GM18868 (cell line): ENCODE measurements around the gene FGD4.

ENCODE experiments used
- ATAC-seq: cut with Tn5 transposase; IDR thresholded peaks from one replicate; pipeline ENCODE4 v1.9.1; 2021; ENCODE audit warnings: mild to moderate bottlenecking, moderate library complexity; ENCODE audit not compliant: unreplicated experiment

The FGD4 gene

DNA sequence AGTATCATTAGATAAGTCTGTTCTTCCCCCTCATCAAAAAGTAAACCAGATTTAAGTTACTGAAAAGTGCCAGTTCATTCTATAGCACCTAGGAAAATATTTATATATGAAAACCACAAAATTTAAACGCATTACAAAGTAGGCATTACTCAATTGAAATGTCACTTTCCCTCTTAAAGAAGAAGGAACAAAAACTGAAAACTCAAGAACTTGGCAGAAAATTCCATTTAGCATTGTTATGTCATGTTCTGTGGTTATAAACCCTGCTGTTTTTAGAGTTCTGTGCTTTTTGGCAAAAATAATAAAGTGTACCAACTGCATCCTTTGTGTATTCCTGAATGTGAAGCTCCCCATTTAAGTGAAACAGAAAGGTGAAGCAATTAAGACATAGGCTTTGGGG is 3.6 kb downstream of the FGD4 start:
- ATAC-seq: no peak

DNA sequence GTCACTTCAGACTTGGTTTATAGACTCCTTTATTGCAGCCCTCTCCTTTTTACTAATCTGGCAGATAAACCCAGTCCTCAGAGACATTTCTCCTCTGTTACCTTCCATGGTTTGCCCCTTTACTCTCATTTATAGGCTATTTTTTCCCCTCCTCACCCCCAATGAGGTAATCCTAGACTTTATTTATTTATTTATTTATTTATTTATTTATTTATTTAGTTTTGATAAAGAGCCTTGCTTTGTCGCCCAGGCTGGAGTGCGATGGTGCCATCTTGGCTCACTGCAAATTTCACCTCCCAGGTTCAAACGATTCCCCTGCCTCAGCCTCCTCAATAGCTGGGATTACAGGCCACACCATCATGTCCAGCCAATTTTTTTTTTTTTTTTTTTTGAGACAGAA is 8.4 kb downstream of the FGD4 start:
- no peak for ATAC-seq

DNA sequence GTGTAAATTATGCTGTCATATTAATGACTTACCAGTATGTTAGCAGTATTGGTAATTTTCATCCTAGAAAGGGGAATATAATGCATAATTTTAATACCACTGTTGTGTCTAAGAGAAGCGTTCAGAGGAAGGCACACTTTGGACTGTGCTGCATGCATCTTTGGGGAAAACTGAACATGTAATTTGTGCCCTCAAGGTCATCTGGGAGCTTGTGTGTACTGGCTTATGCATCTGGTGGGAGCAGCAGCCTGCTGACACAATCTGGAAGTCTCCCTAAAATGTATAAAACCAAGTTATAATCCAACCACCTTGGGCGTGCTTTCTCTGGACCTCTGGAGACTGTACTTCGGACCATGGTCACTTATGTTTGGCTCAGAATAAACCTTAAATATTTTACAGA is 14.1 kb downstream of the FGD4 start:
- ATAC-seq: no peak

DNA sequence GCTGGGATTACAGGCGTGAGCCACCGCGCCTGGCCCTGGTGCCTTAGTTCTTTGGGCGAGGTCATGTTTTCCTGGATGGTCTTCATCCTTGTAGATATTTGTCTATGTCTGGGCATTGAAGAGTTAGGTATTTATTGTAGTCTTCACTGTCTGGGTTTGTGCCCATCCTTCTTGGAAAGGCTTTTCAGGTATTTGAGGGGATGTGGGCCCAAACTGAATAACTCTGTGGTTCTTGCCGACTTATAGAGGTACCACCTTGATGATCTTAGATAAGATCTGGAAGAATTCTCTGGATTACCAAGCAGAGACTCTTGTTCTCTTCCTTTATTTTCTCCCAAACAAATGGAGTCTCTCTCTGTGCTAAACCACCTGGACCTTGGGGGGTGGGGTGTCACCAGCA is 18.9 kb downstream of the FGD4 start:
- ATAC-seq: no peak

DNA sequence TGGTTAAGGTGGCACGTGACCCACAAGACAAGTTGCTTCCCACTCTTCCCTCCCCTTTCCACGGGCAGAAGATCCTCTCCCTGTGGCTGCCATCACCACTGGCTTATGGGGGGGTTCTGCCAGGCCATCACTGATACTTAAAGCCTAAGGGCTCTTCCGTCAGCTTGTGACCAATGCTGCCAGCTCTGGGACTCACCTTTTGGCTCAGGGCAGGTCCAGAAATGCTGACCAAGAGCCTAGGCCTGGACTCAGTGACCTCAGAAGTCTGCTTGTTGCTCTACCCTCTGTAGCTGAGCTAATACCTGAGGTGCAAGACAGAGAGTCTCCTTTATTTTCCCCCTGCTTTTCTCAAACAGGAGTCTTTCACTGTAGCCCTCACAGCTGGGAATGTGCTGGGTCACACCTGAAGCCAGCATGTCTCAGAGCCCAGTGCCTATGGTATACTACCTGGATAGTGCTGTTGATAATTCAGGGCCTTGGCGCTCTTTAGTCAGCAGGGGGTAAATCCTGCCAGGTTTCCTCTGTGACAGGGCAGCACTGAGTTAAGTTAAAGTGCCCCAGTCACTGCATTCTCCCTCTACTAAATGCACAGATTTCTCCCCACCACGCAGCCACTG is 19.7 kb downstream of the FGD4 start:
- ATAC-seq: no peak

DNA sequence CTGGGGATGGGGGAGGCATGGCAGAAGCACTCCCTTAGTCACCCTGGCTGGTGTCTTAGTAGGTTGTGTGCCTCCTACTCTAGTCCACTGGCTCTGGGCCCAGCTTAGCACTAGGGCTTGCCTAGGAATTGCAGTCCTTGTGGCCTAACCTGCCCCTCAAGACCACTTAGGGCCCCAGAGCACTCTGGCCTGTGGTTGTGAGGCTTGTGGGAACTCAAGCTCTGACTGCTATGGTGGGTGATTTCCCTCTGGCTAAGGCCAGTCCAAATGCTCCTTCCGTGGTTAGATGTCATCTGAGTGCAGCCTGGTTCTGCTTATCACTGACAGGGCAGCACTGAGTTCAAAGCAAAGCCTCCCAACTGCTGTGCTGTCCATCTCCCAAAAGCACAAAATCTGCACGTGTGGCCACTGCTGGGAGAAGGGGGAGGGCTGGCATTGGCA is 20.2 kb downstream of the FGD4 start:
- ATAC-seq: peak; percentile 79

DNA sequence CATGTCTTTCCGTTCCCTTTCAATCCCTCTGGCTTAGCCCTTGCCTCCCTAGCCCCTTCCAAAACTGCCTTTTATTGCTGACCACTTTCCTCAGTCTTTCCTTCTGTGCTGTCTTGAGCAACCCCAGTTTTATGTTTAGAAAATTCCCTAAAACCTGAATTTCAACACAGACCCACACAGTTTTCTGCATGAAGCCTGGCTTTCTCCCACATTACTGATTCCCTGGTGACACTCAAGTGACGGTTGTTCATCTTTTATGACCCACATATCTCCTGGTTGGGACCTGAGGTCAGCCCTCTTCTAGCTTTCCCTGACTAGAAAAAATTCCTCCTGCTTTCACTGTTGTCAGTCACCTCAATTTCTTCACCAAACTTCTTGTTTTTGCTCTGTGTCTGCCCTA is 21.0 kb downstream of the FGD4 start:
- ATAC-seq: no peak

DNA sequence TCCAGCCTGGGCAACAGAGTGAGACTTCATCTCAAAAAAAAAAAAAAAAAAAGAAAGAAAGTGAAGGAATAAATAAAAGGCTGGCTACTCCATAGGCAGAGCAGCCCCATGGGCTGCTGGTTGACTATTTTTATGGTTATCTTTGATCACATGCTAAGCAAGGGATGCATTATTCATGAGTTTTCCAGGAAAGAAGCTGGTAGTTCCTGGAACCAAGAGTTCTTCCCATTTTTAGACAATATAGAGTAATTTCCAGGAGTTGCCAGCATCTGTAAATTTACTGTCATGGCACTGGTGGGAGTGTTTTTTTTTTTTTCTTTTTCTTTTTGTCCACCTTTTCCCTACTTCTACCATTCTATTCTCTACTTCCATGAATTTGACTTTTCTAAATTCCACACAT is 24.2 kb downstream of the FGD4 start:
- ATAC-seq: no peak

DNA sequence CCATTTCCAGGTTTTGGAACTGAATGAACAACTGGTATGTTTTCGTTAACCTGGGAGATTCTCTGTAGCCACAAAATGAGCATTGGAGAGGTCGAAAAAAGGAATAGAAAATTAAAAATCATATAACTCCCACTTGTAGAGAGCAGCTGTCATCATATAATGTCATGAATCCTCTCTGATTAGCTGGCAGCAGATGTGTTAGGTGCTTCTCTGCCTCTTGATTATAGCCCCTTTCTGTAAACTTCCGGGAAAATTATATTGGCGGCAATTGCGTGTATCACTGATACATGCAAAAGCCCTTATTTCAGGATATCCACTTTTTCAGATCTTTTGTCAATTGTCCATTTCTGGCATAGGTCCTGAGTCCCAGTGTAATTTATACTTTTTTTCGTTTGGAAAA is 31.7 kb downstream of the FGD4 start:
- ATAC-seq: no peak

DNA sequence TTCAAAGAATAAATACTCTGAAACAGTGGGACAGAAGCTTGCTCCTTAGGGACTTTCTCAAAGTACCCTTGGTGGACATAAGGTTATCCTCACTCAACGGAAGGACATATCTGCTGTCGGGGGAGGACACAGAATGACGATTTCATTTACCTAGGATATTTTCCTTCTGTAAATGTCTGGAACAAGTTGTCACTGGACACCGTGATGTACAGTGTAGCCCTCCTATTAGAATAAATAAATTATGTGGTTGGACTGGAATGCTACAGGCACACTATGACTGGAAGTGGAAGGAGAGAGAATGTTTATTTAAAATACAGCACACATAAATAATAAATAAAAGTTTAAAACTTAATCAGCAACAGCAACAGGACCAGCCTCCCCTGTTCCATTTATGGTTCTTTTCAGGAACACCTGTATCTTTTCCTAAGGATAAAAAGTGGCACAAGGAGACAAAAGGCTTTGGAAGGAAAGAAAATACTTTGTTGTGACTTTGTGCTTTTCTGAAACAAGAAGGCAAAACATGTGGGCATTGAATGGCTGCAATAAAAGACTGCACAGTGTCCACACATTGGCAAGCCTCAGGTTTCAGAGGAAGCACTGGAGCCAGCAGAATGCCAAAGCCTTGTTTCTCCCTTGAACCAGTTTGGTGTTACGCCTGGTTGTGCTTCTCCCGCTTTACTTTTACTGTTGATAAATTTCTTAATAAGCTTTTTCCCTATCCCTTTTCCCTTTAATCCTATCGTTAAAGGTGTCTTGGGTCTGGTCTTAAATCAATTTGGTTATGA is 36.8 kb downstream of the FGD4 start:
- no peak for ATAC-seq

DNA sequence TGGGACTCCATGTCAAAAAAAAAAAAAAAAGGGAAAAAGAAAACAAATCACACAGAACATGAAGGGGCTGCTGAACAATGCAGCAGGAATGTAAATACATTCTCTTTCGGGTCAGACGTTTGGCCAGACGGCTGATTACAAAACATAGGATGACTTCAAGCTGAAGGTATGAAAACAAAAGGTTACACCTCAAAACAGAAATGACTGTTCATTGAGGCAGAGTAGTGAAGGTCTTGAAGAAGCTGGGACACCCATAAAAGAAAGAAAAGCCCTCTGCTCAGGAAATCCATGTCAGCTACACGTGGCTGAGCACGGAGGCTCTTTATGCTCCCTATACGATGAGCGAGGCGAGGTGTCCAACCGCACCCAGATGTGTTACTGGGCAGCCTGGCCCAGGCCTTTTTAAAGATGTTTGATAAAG is 37.7 kb downstream of the FGD4 start:
- no peak for ATAC-seq

DNA sequence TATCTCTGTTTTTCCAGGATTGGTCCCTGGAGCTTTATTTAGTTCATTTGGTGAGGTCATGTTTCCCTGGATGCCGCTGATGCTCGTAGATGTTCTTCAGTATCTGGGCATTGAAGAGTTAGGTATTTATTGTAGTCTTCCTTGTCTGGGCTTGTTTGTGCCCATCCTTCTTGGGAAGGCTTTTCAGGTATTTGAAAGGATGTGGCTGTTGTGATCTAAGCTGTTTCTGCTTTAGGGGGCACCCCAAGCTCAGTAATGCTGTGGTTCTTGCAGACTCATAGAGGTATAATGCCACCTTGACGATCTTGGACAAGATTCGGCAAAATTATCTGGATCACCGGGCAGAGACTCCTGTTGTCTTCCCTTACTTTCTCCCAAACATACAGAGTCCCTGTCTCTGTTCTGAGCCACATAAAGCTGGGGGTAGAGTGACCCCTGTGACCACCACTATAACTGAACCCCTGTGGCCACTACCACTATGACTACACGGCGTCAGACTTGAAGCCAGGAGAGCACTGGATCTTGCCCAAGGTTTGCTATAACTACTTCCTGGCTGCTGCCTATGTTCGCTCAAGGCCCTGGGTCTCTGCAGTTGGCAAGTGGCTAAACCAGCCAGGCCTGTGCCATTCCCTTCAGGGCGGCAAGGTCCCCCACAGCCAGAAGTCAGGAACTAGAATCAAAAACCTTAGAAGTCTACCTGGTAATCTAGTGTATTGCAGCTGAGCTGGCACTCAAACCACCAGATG is 40.9 kb downstream of the FGD4 start:
- ATAC-seq: no peak

DNA sequence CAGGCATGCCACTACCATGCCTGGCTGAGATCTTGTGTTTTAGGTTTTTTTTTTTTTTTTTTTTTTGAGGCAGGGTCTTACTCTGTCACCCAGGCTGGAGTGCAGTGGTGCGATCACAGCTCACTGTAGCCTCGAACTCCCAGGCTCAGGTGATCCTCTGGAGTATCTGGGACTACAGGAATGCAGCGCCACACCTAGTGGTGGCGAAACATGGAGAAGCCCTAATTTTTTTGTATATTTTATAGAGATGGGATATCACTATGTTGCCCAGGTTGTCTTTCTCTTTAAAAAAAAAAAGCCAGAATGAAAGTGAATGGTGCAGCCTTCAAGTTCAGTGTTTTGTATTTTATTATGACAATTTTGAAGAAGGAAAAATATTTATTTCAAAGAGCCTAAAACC is 44.1 kb downstream of the FGD4 start:
- no peak for ATAC-seq

DNA sequence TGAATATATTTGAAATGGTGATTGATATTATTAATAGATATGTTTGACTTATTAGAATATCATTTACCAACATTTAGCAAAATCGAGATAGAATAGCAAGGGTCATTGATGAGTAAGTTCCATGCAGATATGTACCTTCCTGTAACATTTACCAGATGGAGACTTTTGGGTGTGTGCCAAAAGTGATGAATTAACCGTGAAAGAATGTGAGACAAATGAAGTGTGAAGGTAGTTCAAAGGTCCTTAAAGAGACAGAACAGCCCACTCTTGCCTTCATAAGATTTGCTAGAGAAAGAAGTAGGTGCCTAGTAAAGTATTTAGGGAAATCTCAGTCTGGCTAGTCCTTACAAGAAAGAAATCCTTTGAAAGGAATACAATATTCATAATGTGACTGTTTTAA is 45.5 kb downstream of the FGD4 start:
- ATAC-seq: no peak

DNA sequence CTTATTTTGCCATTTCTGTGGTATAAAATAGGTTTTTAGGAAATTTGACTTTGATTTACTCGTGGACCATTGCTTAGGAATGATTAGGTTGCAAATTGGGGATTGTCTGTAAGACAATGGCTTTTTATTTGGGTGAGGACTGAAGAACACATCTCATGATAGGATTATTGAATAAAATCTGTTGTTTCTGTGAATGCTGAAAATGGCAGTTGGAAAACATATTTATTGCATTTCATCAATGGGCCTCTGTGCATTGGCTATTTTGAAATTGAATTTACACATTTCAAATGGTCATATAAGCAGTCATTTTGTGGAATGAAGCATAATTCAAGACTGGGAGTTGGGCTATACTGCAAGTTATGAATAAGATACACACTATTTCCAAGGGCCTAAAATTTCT is 46.0 kb downstream of the FGD4 start:
- ATAC-seq: no peak

DNA sequence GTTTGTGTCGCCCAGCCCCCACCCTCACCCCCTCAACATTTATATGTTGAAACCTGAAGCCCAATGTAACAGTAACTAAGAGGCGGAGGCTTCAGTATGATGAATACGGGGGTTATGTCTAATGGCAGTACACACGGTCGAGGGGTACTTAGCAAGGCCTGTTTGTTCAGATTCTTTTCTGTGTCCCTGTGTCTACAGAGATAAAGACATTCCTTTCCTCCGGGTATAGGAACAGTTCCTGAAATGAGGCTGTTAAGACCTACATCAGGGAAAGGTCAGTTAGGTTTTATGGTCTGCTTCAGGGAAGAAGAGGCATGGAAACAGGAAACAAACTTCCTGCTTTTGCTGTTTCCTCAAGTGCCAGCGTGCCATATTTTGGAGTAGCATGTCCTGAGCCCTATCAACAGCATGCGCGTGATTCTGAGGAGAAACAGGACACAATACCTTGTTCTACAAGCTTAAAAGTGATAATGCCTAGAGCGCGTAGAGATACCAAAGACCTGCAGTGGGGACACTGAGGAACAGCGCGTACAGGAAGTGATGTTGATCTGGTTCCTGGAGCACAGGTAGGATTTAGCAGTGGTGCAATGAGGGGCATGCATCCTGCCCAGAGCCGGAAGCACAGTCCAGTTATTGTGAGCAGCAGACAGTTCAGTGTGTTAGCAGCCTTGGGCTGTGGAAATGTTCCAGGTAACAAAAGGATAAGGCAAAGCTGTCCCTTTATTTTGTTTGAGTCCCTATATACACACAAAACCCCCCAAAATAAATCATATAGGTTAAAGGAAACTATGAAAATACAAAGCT is 47.2 kb downstream of the FGD4 start:
- no peak for ATAC-seq

DNA sequence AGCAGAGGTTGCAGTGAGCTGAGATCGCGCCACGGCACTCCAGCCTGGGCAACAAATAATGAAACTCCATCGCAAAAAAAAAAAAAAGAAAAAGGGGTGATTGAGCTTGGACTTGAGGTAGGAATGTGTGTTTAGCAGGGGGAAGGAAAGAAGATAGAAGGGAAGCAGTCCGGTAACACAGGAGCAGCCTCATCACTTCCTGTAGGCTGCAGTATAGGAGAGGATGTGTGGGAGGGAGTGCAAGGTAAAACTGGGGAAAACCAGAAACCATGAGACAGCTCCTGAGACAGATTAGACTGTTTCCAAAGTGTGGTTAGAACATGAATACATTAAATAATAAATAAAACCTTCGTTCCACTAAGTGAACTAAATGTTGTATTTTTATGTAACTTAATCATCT is 49.2 kb downstream of the FGD4 start:
- ATAC-seq: peak; percentile 62

DNA sequence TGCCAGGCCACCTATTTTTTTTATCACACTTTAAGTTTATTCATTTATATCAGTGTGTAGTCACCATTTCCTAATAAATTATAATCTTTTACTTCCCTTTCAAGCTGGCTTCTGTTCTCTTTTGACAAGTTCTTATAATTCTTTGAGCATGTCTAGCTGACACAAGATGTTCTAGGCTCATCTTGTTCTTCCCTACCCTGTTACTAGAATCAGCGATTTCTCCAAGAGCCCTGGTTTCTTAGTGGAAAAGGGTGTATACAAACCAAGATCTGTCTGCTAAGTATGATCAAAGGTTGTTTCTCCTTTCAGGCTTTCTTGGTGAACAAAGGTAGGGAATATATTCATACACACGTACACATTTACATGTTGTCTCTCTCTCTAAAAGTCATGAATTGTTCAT is 51.0 kb downstream of the FGD4 start:
- no peak for ATAC-seq

DNA sequence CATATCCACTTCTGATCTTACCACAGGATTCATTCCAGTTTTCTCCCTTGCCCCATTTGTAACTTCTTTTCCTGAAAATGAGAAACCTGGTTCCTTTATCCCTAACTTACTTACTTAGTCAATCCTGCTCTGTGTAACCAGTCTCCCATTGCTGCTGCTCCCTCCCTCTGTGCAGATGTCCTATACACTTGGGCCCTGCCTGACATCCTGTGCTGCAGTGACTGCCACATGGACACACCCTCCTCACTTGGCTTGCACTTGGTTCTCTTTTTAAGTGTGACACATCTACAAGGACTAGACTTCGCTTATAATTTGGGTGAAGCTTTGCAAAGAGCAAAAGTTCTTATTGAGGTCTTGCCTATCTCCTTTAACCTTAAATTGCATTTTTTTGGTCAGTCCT is 51.4 kb downstream of the FGD4 start:
- ATAC-seq: no peak

DNA sequence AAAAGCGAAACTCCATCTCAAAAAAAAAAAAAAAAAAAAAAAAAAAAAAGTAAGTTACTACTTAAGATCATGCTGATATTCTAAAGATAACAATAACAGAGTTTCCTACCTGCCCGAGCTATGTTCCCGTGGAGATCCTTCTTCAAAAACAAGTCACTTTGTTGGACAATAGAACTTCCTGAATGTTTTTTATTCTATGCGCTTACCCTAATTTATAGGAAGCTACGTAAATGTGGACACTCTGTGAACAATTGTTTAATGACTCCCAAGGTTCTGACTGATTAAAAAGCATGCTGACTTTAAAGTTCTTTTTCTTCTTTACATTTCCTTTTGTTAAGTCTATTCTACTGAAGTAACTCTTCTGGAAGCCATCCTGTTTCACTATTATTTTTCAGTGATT is 52.5 kb downstream of the FGD4 start:
- no peak for ATAC-seq

DNA sequence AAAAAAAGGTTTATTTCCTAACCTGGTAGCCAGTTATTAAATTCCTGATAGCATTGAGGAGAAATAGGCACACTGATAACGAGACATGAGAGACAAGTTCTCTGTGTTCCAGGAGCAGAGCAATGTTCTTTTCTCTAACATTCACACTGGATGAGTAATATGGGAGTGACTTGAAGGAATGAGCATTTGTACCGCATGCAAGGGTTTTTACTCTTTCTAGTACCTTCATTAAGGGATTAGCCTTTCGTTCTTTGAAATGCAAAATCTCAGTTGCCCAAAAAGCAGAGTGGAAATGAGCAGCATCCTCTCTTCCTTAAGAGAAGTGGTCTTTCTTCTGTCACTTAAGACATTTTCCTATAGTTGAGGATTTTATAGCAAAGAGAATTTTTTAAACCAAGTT is 54.7 kb downstream of the FGD4 start:
- ATAC-seq: no peak
